OCI-LY7 (cell line): Measurements from ENCODE around the gene DUSP2. TPM values are rescaled to one million over a fixed set of nuclear protein-coding genes. Genes with fewer than 3 reads are reported as not detected.
A peak's percentile ranks its signal among the peaks of the same experiment; 100 is the strongest.

Experiments
- BruUV-seq: library from RNA; stranded (reverse); fragments of 400-500 nt; replicated peaks from 2 replicates; lab custom pipeline; 2021; lab: Mats Ljungman, UMichigan
- CTCF ChIA-PET: fragments of 300-600 bp; sonication (Branson Sonifier 250); formaldehyde crosslinking; loops from one replicate; lab custom pipeline; 2022; ENCODE audit warnings: antibody characterized with exemption; ENCODE audit not compliant: unreplicated experiment; lab: Charles Lee
- POLR2A ChIA-PET: fragments of 300-600 bp; sonication (Branson Sonifier 250); formaldehyde crosslinking; loops from one replicate; lab custom pipeline; 2022; ENCODE audit warnings: antibody characterized with exemption; lab: Charles Lee
- DNase-seq: peaks from one replicate; pipeline ENCODE4 v3.0.0-alpha.2; 2015; ENCODE audit warnings: low spot score
- H2AFZ ChIP-seq: fragments of 200-600 bp; sonication (generic), shearing (Covaris generic); 2 replicates; pipeline ENCODE4 v1.6.1; 2014; ENCODE audit warnings: mild to moderate bottlenecking, antibody characterized with exemption, low read length, moderate library complexity
- H3K27ac ChIP-seq: fragments of 200-600 bp; sonication (generic); 2 replicates; pipeline ENCODE4 v1.5.1; 2014; ENCODE audit warnings: mixed run types, low read depth, mild to moderate bottlenecking, moderate library complexity, low read length, inconsistent platforms; ENCODE audit not compliant: poor library complexity, severe bottlenecking
- H3K36me3 ChIP-seq: fragments of 200-600 bp; sonication (generic); 2 replicates; pipeline ENCODE4 v1.6.1; 2014; ENCODE audit warnings: mild to moderate bottlenecking, antibody characterized with exemption, low read length, moderate library complexity, mixed read lengths; ENCODE audit not compliant: insufficient read depth
- H3K4me1 ChIP-seq: fragments of 200-600 bp; sonication (generic); 2 replicates; pipeline ENCODE4 v1.5.1; 2014; ENCODE audit warnings: mild to moderate bottlenecking, low read length; ENCODE audit not compliant: insufficient read depth, poor library complexity, severe bottlenecking
- H3K4me2 ChIP-seq: fragments of 200-600 bp; sonication (generic); 2 replicates; pipeline ENCODE4 v1.6.1; 2014; ENCODE audit warnings: mild to moderate bottlenecking, low read length
- H3K4me3 ChIP-seq: fragments of 200-600 bp; sonication (generic); 2 replicates; pipeline ENCODE4 v1.5.1; 2014; ENCODE audit warnings: mild to moderate bottlenecking, low read depth, low read length; ENCODE audit not compliant: poor library complexity, severe bottlenecking
- H3K79me2 ChIP-seq: fragments of 200-600 bp; sonication (generic); 2 replicates; pipeline ENCODE4 v1.6.1; 2016; ENCODE audit warnings: low read depth, mild to moderate bottlenecking, low read length, moderate library complexity, mixed read lengths; ENCODE audit not compliant: insufficient read depth
- H3K9me2 ChIP-seq: fragments of 200-600 bp; sonication (generic); 2 replicates; pipeline ENCODE4 v1.6.1; 2016; ENCODE audit warnings: mild to moderate bottlenecking, low read length, mixed read lengths; ENCODE audit not compliant: insufficient read depth
- H3K9me3 ChIP-seq: fragments of 200-600 bp; sonication (generic); 2 replicates; pipeline ENCODE4 v1.6.1; 2014; ENCODE audit warnings: mild to moderate bottlenecking, mixed run types, low read length, mixed read lengths
- H4K20me1 ChIP-seq: fragments of 200-600 bp; sonication (generic); 2 replicates; pipeline ENCODE4 v1.6.1; 2014; ENCODE audit warnings: mild to moderate bottlenecking, antibody characterized with exemption, low read length, moderate library complexity, mixed read lengths; ENCODE audit not compliant: insufficient read depth
- CTCF ChIP-seq: fragments of 200-600 bp; sonication (generic); conservative IDR thresholded peaks from 2 replicates; pipeline ENCODE4 v1.5.1; 2014; ENCODE audit warnings: mild to moderate bottlenecking, antibody characterized with exemption, low read length, moderate library complexity, mixed read lengths
- EZH2phosphoT487 ChIP-seq: fragments of 200-600 bp; sonication (generic); IDR thresholded peaks from 2 replicates; pipeline ENCODE4 v1.6.1; 2018; ENCODE audit warnings: low read depth, borderline replicate concordance, mild to moderate bottlenecking, mixed run types, antibody characterized with exemption, low read length, moderate library complexity, mixed read lengths
- intact Hi-C: fragments of 100-400 bp; cut with micrococcal nuclease; formaldehyde crosslinking; loops from one replicate; pipeline ENCODE4 v1.10.0; 2022; ENCODE audit not compliant: unreplicated experiment
- total RNA-seq, 2 experiments: library from RNA; depleted of rRNA in 1 of 2; stranded (reverse); fragments of >200 nt in 1 of 2; shearing (Covaris generic) in 1 of 2; gene quantifications; 2 replicates each; pipeline ENCODE4 v1.2.3, GENCODE V29; 2014 to 2022

DUSP2 gene
- total RNA-seq, 2 experiments from 2014 or later, result 37.3 to 110 TPM

DNA sequence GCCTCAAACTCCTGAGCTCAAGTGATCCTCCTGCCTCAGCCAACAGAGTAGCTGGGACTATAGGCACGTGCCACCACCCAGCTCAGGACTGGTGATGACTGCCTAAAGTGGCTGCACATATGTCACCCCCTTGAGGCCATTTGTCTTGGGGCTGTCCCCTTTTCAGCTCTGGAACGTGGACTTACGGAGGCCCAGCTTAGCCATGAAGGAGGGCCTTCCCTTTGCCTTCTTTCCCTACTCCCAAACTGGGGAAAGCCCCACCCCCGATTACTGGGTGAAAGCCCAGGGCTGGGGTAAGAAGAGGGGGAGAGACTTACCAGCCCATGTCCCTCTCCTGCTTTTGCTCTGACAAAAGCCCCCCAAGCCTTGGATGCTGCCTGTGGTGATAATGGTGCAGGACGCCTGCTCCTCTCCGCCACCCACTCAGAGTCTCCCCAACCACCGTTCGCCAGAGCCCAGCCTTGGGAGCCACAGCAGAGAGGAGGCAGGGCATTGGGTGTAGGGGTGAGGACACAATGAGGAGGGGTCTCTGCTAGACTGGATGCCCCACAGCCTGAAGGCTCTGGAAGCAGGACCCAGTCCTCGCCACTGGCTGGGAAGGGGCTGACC is 2.5 kb upstream of the DUSP2 start:
- no peaks in the 10 kb centered on the region for H4K20me1 ChIP-seq
- H3K27ac ChIP-seq, result peak overlapping the region; percentile 97
- H3K9me3 ChIP-seq, result no peaks in the 10 kb centered on the region
- ChIA-PET POLR2A (interaction anchor here (0.8 to 2.3 kb wide), 9 partner anchors 9 to 95 kb away, joined by 3 to 8 read pairs (median 5); no protein-coding TSS in a partner anchor), CTCF (interaction anchor here (0.5 to 3.2 kb wide), 4 partner anchors 10 to 60 kb away, joined by 3 to 18 read pairs (median 8); no protein-coding TSS in a partner anchor)
- peak overlapping the region; percentile 97 for H3K4me3 ChIP-seq
- peak; percentile 49 for DNase-seq
- TF ChIP-seq EZH2phosphoT487 (no peak), CTCF (peak; percentile 41)
- H3K4me1 ChIP-seq, result peaks cover 82% of the 10 kb centered on the region
- H3K79me2 ChIP-seq, result peaks cover 29% of the 10 kb centered on the region
- intact Hi-C loops, result no loop called here
- H3K36me3 ChIP-seq, result peaks cover 22% of the 10 kb centered on the region
- no peaks in the 10 kb centered on the region for H3K9me2 ChIP-seq
- no peak overlapping the region; the same call in 1 of the 2 replicates for H2AFZ ChIP-seq
- H3K4me2 ChIP-seq, result peak overlapping the region; percentile 98
- no TSS peak for BruUV-seq

DNA sequence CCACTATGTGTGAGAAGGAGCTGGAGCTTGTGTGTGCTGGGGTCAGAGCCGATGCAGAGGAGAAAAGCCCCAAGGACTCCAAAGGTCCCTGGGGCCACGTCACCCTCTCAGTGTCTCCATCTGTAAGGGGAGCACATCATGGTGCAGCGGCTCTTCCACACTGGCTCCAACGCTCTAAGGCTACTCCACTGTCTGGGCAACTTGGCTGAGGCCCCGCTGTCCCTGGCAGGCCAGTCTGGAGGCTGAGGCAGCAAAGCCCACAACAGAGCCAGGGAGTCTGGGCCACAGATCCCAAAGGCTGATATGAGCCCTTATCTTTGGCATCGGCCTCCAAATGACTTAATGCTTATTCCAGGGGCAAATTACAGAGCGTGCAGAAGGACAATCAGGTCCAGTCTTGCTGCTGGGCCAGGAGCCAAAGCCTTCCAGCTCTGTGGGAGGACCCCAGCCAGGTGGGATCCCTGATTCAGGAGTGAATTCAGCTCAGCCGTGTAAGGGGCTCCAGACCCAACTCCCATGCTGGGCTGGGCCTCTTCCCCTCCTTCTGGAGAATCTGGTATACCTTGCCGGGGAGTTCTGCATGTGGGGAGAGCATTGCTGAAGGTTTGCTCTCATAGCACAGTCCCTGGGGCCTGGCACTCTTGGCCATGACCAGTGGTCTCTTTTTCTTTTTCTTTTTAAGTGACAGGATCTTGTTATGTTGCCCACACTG is 1.8 kb upstream of the DUSP2 start:
- CTCF ChIA-PET, result interaction anchor here (0.5 to 3.2 kb wide), 4 partner anchors 11 to 61 kb away, joined by 3 to 18 read pairs (median 8); no protein-coding TSS in a partner anchor
- DNase-seq, result no peak
- Histone ChIP-seq H3K79me2 (peaks cover 29% of the 10 kb centered on the region), H3K9me2 (no peaks in the 10 kb centered on the region), H3K4me3 (peak overlapping the region; percentile 97), H3K4me1 (peaks cover 82% of the 10 kb centered on the region), H4K20me1 (no peaks in the 10 kb centered on the region), H3K9me3 (no peaks in the 10 kb centered on the region), H3K27ac (peak overlapping the region; percentile 97), H3K36me3 (peaks cover 28% of the 10 kb centered on the region), H2AFZ (no peak overlapping the region; the same call in 1 of the 2 replicates), H3K4me2 (peak overlapping the region; percentile 98)
- no TSS peak for BruUV-seq
- intact Hi-C loops, result loop anchor here (1.0 kb wide), 1 partner anchor 16 kb away; no protein-coding TSS in a partner anchor
- POLR2A ChIA-PET, result interaction anchor here (0.6 to 3.1 kb wide), 11 partner anchors 9 to 96 kb away, joined by 3 to 10 read pairs (median 6); no protein-coding TSS in a partner anchor
- TF ChIP-seq EZH2phosphoT487 (no peak), CTCF (no peak)
